ENCODE data around the gene ZDHHC6. TPM values are rescaled to one million over a fixed set of nuclear protein-coding genes. Genes with fewer than 3 reads are reported as not detected.

The ZDHHC6 gene
- total RNA-seq, 1 donor from 2014 or later, result 24.8 TPM

GRCh38 chr10:112395809-112396530 lies 50.7 kb downstream of the ZDHHC6 start:
- H4K20me1 ChIP-seq (ENCODE audit: insufficient read depth, low read length), result no peaks in the 10 kb centered on the region
- H3K79me2 ChIP-seq (ENCODE audit: insufficient read depth, low read length), result no peaks in the 10 kb centered on the region
- DNase-seq (ENCODE audit: low read depth), result no peak
- no peak for TF ChIP-seq CTCF (IDR thresholded peaks at IDR 0.05; ENCODE audit: insufficient read depth, low read depth, low read length)
- no peak for TF ChIP-seq EZH2 (IDR thresholded peaks at IDR 0.05; ENCODE audit: insufficient read depth, low read length)
- no peak overlapping the region for H3K9ac ChIP-seq (ENCODE audit: low read length)
- H3K27me3 ChIP-seq (ENCODE audit: insufficient read depth, low read length), result peaks cover 16% of the 10 kb centered on the region
- no peak overlapping the region for H3K27ac Mint-ChIP-seq (ENCODE audit: unreplicated experiment)
- no peaks in the 10 kb centered on the region for H3K9me3 ChIP-seq (ENCODE audit: insufficient read depth, low read depth, low read length)
- H3K4me3 ChIP-seq (ENCODE audit: insufficient read depth, low read depth, low read length), result no peak overlapping the region
- no peaks in the 10 kb centered on the region for H3K36me3 Mint-ChIP-seq (ENCODE audit: low read depth, unreplicated experiment)
- no peaks in the 10 kb centered on the region for H3K4me1 ChIP-seq (ENCODE audit: insufficient read depth, low read length)
- no peaks in the 10 kb centered on the region for H3K27me3 Mint-ChIP-seq (ENCODE audit: low read depth, unreplicated experiment)
- no peaks in the 10 kb centered on the region for H3K9me3 Mint-ChIP-seq (ENCODE audit: unreplicated experiment)
- no peak overlapping the region for H3K27ac ChIP-seq (ENCODE audit: low read depth, low read length)
- H3K4me3 Mint-ChIP-seq (ENCODE audit: unreplicated experiment), result no peak overlapping the region
- FAIRE-seq, result no peak
- H3K36me3 ChIP-seq (ENCODE audit: insufficient read depth, low read length), result no peaks in the 10 kb centered on the region
- no peak overlapping the region for H3K4me2 ChIP-seq (ENCODE audit: low read length)
- no peak overlapping the region for H2AFZ ChIP-seq (ENCODE audit: low read depth, low read length)
- peaks cover 1% of the 10 kb centered on the region for H3K4me1 Mint-ChIP-seq (ENCODE audit: low read depth, unreplicated experiment)

- H4K20me1 ChIP-seq (ENCODE audit: insufficient read depth, low read length), result no peaks in the 10 kb centered on the region
- no peaks in the 10 kb centered on the region for H3K9me3 Mint-ChIP-seq (ENCODE audit: unreplicated experiment)
- no peak overlapping the region for H3K4me3 ChIP-seq (ENCODE audit: insufficient read depth, low read depth, low read length)
- H3K79me2 ChIP-seq (ENCODE audit: insufficient read depth, low read length), result no peaks in the 10 kb centered on the region
- no peak overlapping the region for H3K27ac Mint-ChIP-seq (ENCODE audit: unreplicated experiment)
- H3K27ac ChIP-seq (ENCODE audit: low read depth, low read length), result no peak overlapping the region
- TF ChIP-seq CTCF (IDR thresholded peaks at IDR 0.05; ENCODE audit: insufficient read depth, low read depth, low read length) (no peak), EZH2 (IDR thresholded peaks at IDR 0.05; ENCODE audit: insufficient read depth, low read length) (no peak)
- H3K9ac ChIP-seq (ENCODE audit: low read length), result no peak overlapping the region
- peaks cover 3% of the 10 kb centered on the region for H3K4me1 ChIP-seq (ENCODE audit: insufficient read depth, low read length)
- H3K4me2 ChIP-seq (ENCODE audit: low read length), result no peak overlapping the region
- H3K4me3 Mint-ChIP-seq (ENCODE audit: unreplicated experiment), result no peak overlapping the region
- no peak overlapping the region for H2AFZ ChIP-seq (ENCODE audit: low read depth, low read length)
- peaks cover 5% of the 10 kb centered on the region for H3K4me1 Mint-ChIP-seq (ENCODE audit: low read depth, unreplicated experiment)
- H3K27me3 Mint-ChIP-seq (ENCODE audit: low read depth, unreplicated experiment), result no peaks in the 10 kb centered on the region
- no peak for DNase-seq (ENCODE audit: low read depth)
- FAIRE-seq, result no peak
- H3K27me3 ChIP-seq (ENCODE audit: insufficient read depth, low read length), result peaks cover 16% of the 10 kb centered on the region
- H3K9me3 ChIP-seq (ENCODE audit: insufficient read depth, low read depth, low read length), result no peaks in the 10 kb centered on the region
- H3K36me3 Mint-ChIP-seq (ENCODE audit: low read depth, unreplicated experiment), result no peaks in the 10 kb centered on the region
- no peaks in the 10 kb centered on the region for H3K36me3 ChIP-seq (ENCODE audit: insufficient read depth, low read length)
Observed at GRCh38 chr10:112394475-112394875, 52.2 kb downstream of the ZDHHC6 start.

- H3K27ac ChIP-seq (ENCODE audit: low read depth, low read length), result no peak overlapping the region
- DNase-seq (ENCODE audit: low read depth) (no peak), FAIRE-seq (no peak)
- no peaks in the 10 kb centered on the region for H3K79me2 ChIP-seq (ENCODE audit: insufficient read depth, low read length)
- no peaks in the 10 kb centered on the region for H3K36me3 ChIP-seq (ENCODE audit: insufficient read depth, low read length)
- H2AFZ ChIP-seq (ENCODE audit: low read depth, low read length), result no peak overlapping the region
- Mint-ChIP-seq H3K4me3 (ENCODE audit: unreplicated experiment) (no peak overlapping the region), H3K9me3 (ENCODE audit: unreplicated experiment) (no peaks in the 10 kb centered on the region), H3K36me3 (ENCODE audit: low read depth, unreplicated experiment) (no peaks in the 10 kb centered on the region), H3K4me1 (ENCODE audit: low read depth, unreplicated experiment) (peaks cover 6% of the 10 kb centered on the region), H3K27me3 (ENCODE audit: low read depth, unreplicated experiment) (no peaks in the 10 kb centered on the region), H3K27ac (ENCODE audit: unreplicated experiment) (no peak overlapping the region)
- H3K9ac ChIP-seq (ENCODE audit: low read length), result no peak overlapping the region
- no peak for TF ChIP-seq CTCF (IDR thresholded peaks at IDR 0.05; ENCODE audit: insufficient read depth, low read depth, low read length)
- no peak for TF ChIP-seq EZH2 (IDR thresholded peaks at IDR 0.05; ENCODE audit: insufficient read depth, low read length)
- no peak overlapping the region for H3K4me3 ChIP-seq (ENCODE audit: insufficient read depth, low read depth, low read length)
- peaks cover 16% of the 10 kb centered on the region for H3K27me3 ChIP-seq (ENCODE audit: insufficient read depth, low read length)
- no peaks in the 10 kb centered on the region for H4K20me1 ChIP-seq (ENCODE audit: insufficient read depth, low read length)
- no peaks in the 10 kb centered on the region for H3K9me3 ChIP-seq (ENCODE audit: insufficient read depth, low read depth, low read length)
- H3K4me1 ChIP-seq (ENCODE audit: insufficient read depth, low read length), result peaks cover 8% of the 10 kb centered on the region
- no peak overlapping the region for H3K4me2 ChIP-seq (ENCODE audit: low read length)
Observed at GRCh38 chr10:112393827-112394226, 52.9 kb downstream of the ZDHHC6 start.
